Left lung (tissue), 10 donors: ENCODE measurements around the gene ADAMTS2. TPM values are rescaled to one million over a fixed set of nuclear protein-coding genes. Genes with fewer than 3 reads are reported as not detected.

Experiments
- ATAC-seq: fragments of 200-7000 bp; cut with Tn5 transposase; one replicate; pipeline ENCODE4 v1.9.1; 2020; ENCODE audit warnings: moderate library complexity
- DNase-seq, 4 donors: peaks; one replicate each; pipeline ENCODE4 v3.0.0-alpha.2; 2013 to 2020
- H3K27ac ChIP-seq, 2 donors: fragments of 200-600 bp; sonication (generic) in 1 of 2; one replicate each; pipeline versions ENCODE4 v1.5.0 to v1.8.0; 2020 to 2021
- H3K27me3 ChIP-seq, 2 donors: fragments of 200-600 bp; sonication (generic) in 1 of 2; one replicate each; pipeline versions ENCODE4 v1.5.0 to v1.8.0; 2020 to 2021
- H3K36me3 ChIP-seq, 2 donors: fragments of 200-600 bp; sonication (generic) in 1 of 2; one replicate each; pipeline versions ENCODE4 v1.5.0 to v1.8.0; 2020 to 2021
- H3K4me1 ChIP-seq, 2 donors: fragments of 200-600 bp; one replicate each; pipeline ENCODE4 v1.8.0; 2021
- H3K4me3 ChIP-seq, 2 donors: fragments of 200-600 bp; sonication (generic) in 1 of 2; one replicate each; pipeline versions ENCODE4 v1.5.0 to v1.8.0; 2020 to 2021; ENCODE audit warnings: mild to moderate bottlenecking in 1 of 2
- H3K9me3 ChIP-seq, 2 donors: fragments of 200-600 bp; sonication (generic) in 1 of 2; one replicate each; pipeline versions ENCODE4 v1.5.0 to v1.8.0; 2020 to 2021
- intact Hi-C, 2 donors: fragments of 100-400 bp; cut with DNase I; formaldehyde crosslinking; loops; one replicate each; pipeline versions ENCODE4 v1.11.2 to v1.14.2; 2022
- polyA plus RNA-seq, 6 donors: library from polyadenylated mRNA; unstranded; fragments of 120-200 nt; gene quantifications; one replicate each; pipeline ENCODE4 v1.2.1, GENCODE V29; 2013; ENCODE audit not compliant: insufficient read length in 6 of 6
- total RNA-seq, 2 donors: library from RNA; stranded (reverse); fragmentation: NEBNext Ultra II Directional; extraction: Animal tissue kit (Norgen Biotek cat#: 25700); gene quantifications; one replicate each; pipeline ENCODE4 v1.2.1, GENCODE V29; 2021
- TF ChIP-seq, protein P1 (sequence below), 2 donors: fragments of 200-600 bp; sonication (generic) in 1 of 2; IDR thresholded peaks; one replicate each; pipeline versions ENCODE4 v1.5.0 to v1.8.0; 2021; ENCODE audit warnings: antibody characterized with exemption in 2 of 2
- donor health status: DM: no; HTN: yes; CAD: no.
- donor health status: DM: no; HTN: no; CAD: no.

The ADAMTS2 gene
- total and polyA plus RNA-seq, 8 donors = 27.5 to 68.2 (median 36.0) TPM

DNA sequence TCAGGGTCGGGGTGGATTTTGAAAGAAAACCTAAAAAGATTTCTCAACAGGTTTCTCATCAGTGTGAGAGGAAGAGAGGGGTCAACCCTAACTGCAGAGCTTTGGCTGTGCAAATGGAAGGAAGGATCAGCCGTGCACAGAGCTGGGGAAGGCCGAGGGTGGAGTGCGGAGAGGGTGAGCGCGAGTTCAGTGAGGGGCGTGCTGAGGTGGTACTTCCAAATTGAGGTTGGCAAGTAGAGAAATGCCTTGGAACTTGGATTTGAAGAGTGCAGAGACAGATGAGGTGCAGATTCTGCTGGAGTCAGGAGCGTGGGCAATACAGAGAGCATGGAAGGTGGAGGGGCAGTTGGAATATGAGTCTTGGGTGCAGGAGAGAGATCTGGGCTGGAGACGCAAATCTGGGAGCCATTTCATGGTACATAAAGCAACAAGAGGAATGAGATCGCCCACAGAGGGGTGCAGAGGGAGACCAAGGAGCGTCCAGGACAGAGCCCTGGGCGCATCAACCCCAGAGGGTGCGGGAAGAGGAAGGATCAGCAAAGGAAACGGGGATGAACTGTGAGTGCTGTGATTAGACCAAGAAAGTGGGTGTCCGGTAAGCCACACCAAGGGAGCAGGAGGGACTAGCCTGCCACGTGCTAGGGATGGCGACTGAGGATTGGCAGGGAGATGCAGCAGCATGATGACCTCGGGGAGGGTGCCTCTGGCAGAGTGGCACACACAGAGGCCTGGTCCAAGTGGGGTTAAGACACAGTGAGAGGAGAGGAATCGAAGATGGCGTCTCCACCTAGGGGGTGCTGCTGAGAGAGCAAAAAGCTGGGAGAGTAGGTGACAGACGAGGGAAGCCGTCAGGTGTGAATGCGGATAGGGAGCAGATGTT, 105.8 kb downstream of the ADAMTS2 start:
- intact Hi-C loops = no loop called here
- Histone ChIP-seq H3K4me1 (peaks cover 4 to 8% of the 10 kb centered on the region in 2 donors), H3K36me3 (no peaks in the 10 kb centered on the region), H3K27ac (no peak overlapping the region), H3K4me3 (no peak overlapping the region), H3K9me3 (peaks cover 0 to 8% of the 10 kb centered on the region in 2 donors), H3K27me3 (peaks cover 0 to 12% of the 10 kb centered on the region in 2 donors)
- DNase-seq (no peak), ATAC-seq (no peak)
- TF ChIP-seq, protein P1, sequence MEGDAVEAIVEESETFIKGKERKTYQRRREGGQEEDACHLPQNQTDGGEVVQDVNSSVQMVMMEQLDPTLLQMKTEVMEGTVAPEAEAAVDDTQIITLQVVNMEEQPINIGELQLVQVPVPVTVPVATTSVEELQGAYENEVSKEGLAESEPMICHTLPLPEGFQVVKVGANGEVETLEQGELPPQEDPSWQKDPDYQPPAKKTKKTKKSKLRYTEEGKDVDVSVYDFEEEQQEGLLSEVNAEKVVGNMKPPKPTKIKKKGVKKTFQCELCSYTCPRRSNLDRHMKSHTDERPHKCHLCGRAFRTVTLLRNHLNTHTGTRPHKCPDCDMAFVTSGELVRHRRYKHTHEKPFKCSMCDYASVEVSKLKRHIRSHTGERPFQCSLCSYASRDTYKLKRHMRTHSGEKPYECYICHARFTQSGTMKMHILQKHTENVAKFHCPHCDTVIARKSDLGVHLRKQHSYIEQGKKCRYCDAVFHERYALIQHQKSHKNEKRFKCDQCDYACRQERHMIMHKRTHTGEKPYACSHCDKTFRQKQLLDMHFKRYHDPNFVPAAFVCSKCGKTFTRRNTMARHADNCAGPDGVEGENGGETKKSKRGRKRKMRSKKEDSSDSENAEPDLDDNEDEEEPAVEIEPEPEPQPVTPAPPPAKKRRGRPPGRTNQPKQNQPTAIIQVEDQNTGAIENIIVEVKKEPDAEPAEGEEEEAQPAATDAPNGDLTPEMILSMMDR (IDR thresholded peaks at IDR 0.05) = no peak

- ATAC-seq (no peak), DNase-seq (no peak)
- H3K9me3 ChIP-seq = peaks cover 0 to 8% of the 10 kb centered on the region in 2 donors
- H3K27me3 ChIP-seq = peaks cover 0 to 20% of the 10 kb centered on the region in 2 donors
- no peak overlapping the region for H3K27ac ChIP-seq
- TF ChIP-seq, protein P1 (IDR thresholded peaks at IDR 0.05) = no peak
- peaks cover 0 to 8% of the 10 kb centered on the region in 2 donors for H3K4me1 ChIP-seq
- no peak overlapping the region for H3K4me3 ChIP-seq
- H3K36me3 ChIP-seq = no peaks in the 10 kb centered on the region
- intact Hi-C loops = no loop called here
Observed at GRCh38 chr5:179238628-179238970, 106.7 kb downstream of the ADAMTS2 start.

GRCh38 chr5:179237770-179238627, 107.3 kb downstream of the ADAMTS2 start:
- peaks cover 0 to 20% of the 10 kb centered on the region in 2 donors for H3K27me3 ChIP-seq
- ATAC-seq = no peak
- H3K27ac ChIP-seq = no peak overlapping the region
- no peak overlapping the region for H3K4me3 ChIP-seq
- peaks cover 0 to 8% of the 10 kb centered on the region in 2 donors for H3K9me3 ChIP-seq
- peaks cover 0 to 8% of the 10 kb centered on the region in 2 donors for H3K4me1 ChIP-seq
- no peaks in the 10 kb centered on the region for H3K36me3 ChIP-seq
- no peak for DNase-seq
- TF ChIP-seq, protein P1 (IDR thresholded peaks at IDR 0.05) = no peak
- intact Hi-C loops = no loop called here

DNA sequence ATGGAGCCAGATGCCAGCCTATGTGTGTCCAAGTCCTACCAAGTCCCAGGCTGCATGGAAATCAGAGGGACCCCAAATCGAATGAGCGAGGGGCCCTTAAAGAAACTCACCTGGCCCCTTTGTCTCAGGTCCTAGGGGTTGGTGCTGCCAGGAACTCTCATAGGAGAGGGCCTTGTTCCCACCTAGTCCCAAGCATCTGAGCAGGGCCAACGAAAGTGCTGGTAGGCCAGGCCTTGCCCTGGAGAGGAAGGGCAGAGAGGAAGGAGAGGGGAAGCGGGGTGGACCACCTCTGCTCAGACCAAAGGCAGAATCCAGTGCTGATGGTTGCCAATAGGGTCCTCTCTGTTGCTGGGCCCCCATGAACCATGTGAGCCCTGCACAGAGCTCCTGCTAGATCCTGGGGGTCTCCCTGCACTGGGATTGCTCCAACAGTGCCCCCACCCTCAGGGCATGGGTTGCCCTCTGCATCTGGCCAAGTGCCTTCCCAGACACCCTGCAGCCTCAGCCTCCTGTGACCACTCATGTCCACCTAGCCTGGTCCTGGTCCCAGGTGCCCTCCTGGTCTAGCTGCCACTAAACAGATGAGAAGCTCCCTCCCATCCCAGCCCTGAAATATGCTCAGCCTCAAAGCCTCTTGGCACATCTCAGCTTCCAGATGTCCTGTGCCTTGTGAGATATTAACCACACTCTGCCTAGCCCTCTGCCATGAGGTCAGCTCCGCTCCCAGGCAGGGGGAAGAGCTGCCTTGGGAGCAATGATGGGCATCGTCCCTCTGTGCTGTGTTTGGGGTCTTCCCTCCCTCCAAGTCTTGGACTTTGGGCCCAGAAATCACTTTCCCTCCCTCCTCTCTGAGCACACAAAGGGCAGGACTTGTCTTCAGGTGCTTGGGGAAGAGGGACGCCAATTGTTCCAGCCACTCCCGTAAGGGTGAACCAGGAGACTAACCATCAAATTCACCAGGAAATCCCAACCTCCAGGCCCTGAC, 109.6 kb downstream of the ADAMTS2 start:
- DNase-seq = peak in 2 of 4 donors; percentile 7 to 31
- no peak overlapping the region for H3K4me3 ChIP-seq
- ATAC-seq = no peak
- peaks cover 0 to 8% of the 10 kb centered on the region in 2 donors for H3K9me3 ChIP-seq
- peaks cover 0 to 20% of the 10 kb centered on the region in 2 donors for H3K27me3 ChIP-seq
- no peaks in the 10 kb centered on the region for H3K36me3 ChIP-seq
- intact Hi-C loops = no loop called here
- no peaks in the 10 kb centered on the region for H3K4me1 ChIP-seq
- TF ChIP-seq, protein P1 (IDR thresholded peaks at IDR 0.05) = no peak
- H3K27ac ChIP-seq = no peak overlapping the region
